GM23338 (cell line): ENCODE measurements around the gene RASGRP4. TPM values are rescaled to one million over a fixed set of nuclear protein-coding genes. Genes with fewer than 3 reads are reported as not detected.

Experiments
- ATAC-seq: fragments of 200-7000 bp; cut with Tn5 transposase; 3 replicates; pipeline ENCODE4 v1.9.1; 2020
- DNase-seq: peaks from one replicate; pipeline ENCODE4 v3.0.0-alpha.2; 2015; ENCODE audit warnings: low spot score
- H2AFZ ChIP-seq: fragments of 200-600 bp; sonication (generic); 2 replicates; pipeline ENCODE4 v1.8.0; 2016; ENCODE audit warnings: antibody characterized with exemption, mild to moderate bottlenecking, moderate library complexity
- H3F3A ChIP-seq: fragments of 200-600 bp; sonication (generic); replicated peaks from 2 replicates; pipeline ENCODE4 v1.8.0; 2017; ENCODE audit warnings: antibody characterized with exemption, mixed run types, low read depth
- H3K27ac ChIP-seq: fragments of 200-600 bp; sonication (generic); 2 replicates; pipeline ENCODE4 v1.6.1; 2016; ENCODE audit warnings: low read depth
- H3K27me3 ChIP-seq: fragments of 200-600 bp; sonication (generic); 2 replicates; pipeline ENCODE4 v1.8.0; 2016; ENCODE audit warnings: mild to moderate bottlenecking, mixed run types, moderate library complexity; ENCODE audit not compliant: insufficient read depth
- H3K36me3 ChIP-seq: fragments of 200-600 bp; sonication (generic); 2 replicates; pipeline ENCODE4 v1.8.0; 2016; ENCODE audit warnings: mild to moderate bottlenecking; ENCODE audit not compliant: insufficient read depth
- H3K4me1 ChIP-seq: fragments of 200-600 bp; sonication (generic); 2 replicates; pipeline ENCODE4 v1.8.0; 2016; ENCODE audit warnings: mild to moderate bottlenecking, moderate library complexity; ENCODE audit not compliant: insufficient read depth
- H3K4me2 ChIP-seq: fragments of 200-600 bp; sonication (generic); 2 replicates; pipeline ENCODE4 v1.7.1; 2017; ENCODE audit warnings: mixed run types
- H3K4me3 ChIP-seq: fragments of 200-600 bp; sonication (generic); 2 replicates; pipeline ENCODE4 v1.6.1; 2016; ENCODE audit warnings: mixed run types
- H3K79me2 ChIP-seq: fragments of 200-600 bp; sonication (generic); replicated peaks from 2 replicates; pipeline ENCODE4 v1.8.0; 2017; ENCODE audit warnings: mild to moderate bottlenecking; ENCODE audit not compliant: insufficient read depth
- H3K9me2 ChIP-seq: fragments of 200-600 bp; sonication (generic); 2 replicates; pipeline ENCODE4 v1.8.0; 2017; ENCODE audit not compliant: insufficient read depth
- H4K20me1 ChIP-seq: fragments of 200-600 bp; sonication (generic); replicated peaks from 2 replicates; pipeline ENCODE4 v1.8.0; 2017; ENCODE audit warnings: mild to moderate bottlenecking; ENCODE audit not compliant: insufficient read depth
- H3K27ac Mint-ChIP-seq: 2 replicates; pipeline ENCODE4 v1.8.0; 2020; ENCODE audit warnings: inconsistent platforms, mild to moderate bottlenecking, moderate library complexity, mixed read lengths
- H3K27me3 Mint-ChIP-seq: 3 replicates; pipeline ENCODE4 v1.8.0; 2022; ENCODE audit warnings: low read depth, mild to moderate bottlenecking, moderate library complexity, mixed read lengths, inconsistent platforms; ENCODE audit not compliant: insufficient read depth, poor library complexity
- H3K36me3 Mint-ChIP-seq: 3 replicates; pipeline ENCODE4 v1.8.0; 2021; ENCODE audit warnings: low read depth, mild to moderate bottlenecking, inconsistent platforms, moderate library complexity, mixed read lengths
- H3K4me1 Mint-ChIP-seq: 3 replicates; pipeline ENCODE4 v1.8.0; 2020; ENCODE audit warnings: mild to moderate bottlenecking, inconsistent platforms, mixed read lengths
- H3K4me3 Mint-ChIP-seq: 3 replicates; pipeline ENCODE4 v1.8.0; 2021; ENCODE audit warnings: moderate library complexity, mild to moderate bottlenecking, inconsistent platforms, mixed read lengths
- H3K9me3 Mint-ChIP-seq: 3 replicates; pipeline ENCODE4 v1.8.0; 2020; ENCODE audit warnings: moderate library complexity, mild to moderate bottlenecking, inconsistent platforms, mixed read lengths
- ZNF114 ChIP-seq: fragments of 250-450 bp; sonication (Bioruptor Pico); IDR thresholded peaks from 2 replicates; pipeline ENCODE4 v1.5.0; 2020; ENCODE audit warnings: mild to moderate bottlenecking, moderate library complexity
- ZNF331 ChIP-seq: fragments of 250-450 bp; sonication (Bioruptor Pico); IDR thresholded peaks from 2 replicates; pipeline ENCODE4 v1.5.0; 2020; ENCODE audit warnings: low read depth, mild to moderate bottlenecking, moderate library complexity
- ZNF462 ChIP-seq: fragments of 250-450 bp; sonication (Bioruptor Pico); IDR thresholded peaks from 2 replicates; pipeline ENCODE4 v1.5.0; 2020; ENCODE audit warnings: mild to moderate bottlenecking, moderate library complexity
- polyA plus RNA-seq: library from polyadenylated mRNA; unstranded; fragments of >200 nt; fragmentation: Nextera tagmentation; extraction: Ambion mirVana; gene quantifications from 2 replicates; pipeline ENCODE4 v1.2.1, GENCODE V29; 2016
- total RNA-seq: library from RNA; depleted of rRNA; stranded (reverse); fragments of >200 nt; shearing (Covaris generic); gene quantifications from 2 replicates; pipeline ENCODE4 v1.2.3, GENCODE V29; 2014
- TF ChIP-seq, protein P1 (sequence below): IDR thresholded peaks from 2 replicates; pipeline ENCODE4 v1.6.1; 2016; ENCODE audit warnings: antibody characterized with exemption

The RASGRP4 gene
- total and polyA plus RNA-seq, 2 experiments from 2014 or later: 1.6 to 3.6 TPM

GRCh38 chr19:38404858-38405257, 21.2 kb downstream of the RASGRP4 start:
- TF ChIP-seq ZNF331 (no peak), ZNF114 (CRISPR knock-in tag) (no peak), ZNF462 (no peak)
- TF ChIP-seq, protein P1, sequence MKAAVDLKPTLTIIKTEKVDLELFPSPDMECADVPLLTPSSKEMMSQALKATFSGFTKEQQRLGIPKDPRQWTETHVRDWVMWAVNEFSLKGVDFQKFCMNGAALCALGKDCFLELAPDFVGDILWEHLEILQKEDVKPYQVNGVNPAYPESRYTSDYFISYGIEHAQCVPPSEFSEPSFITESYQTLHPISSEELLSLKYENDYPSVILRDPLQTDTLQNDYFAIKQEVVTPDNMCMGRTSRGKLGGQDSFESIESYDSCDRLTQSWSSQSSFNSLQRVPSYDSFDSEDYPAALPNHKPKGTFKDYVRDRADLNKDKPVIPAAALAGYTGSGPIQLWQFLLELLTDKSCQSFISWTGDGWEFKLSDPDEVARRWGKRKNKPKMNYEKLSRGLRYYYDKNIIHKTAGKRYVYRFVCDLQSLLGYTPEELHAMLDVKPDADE: no peak
- no peaks in the 10 kb centered on the region for H3K79me2 ChIP-seq
- H3K4me2 ChIP-seq: no peak overlapping the region
- Mint-ChIP-seq H3K9me3 (no peaks in the 10 kb centered on the region; the same call in 2 of the 3 replicates), H3K4me1 (no peaks in the 10 kb centered on the region; the same call in 2 of the 3 replicates), H3K4me3 (peak overlapping the region; percentile 75; the same call in 2 of the 3 replicates), H3K27ac (no peak overlapping the region), H3K36me3 (peaks cover 3% of the 10 kb centered on the region; the same call in 1 of the 3 replicates), H3K27me3 (peaks cover 25% of the 10 kb centered on the region)
- no peak overlapping the region for H3K4me3 ChIP-seq
- no peak overlapping the region for H2AFZ ChIP-seq
- peaks cover 28% of the 10 kb centered on the region for H3K27me3 ChIP-seq
- H3F3A ChIP-seq: no peaks in the 10 kb centered on the region
- DNase-seq (no peak), ATAC-seq (no peak)
- no peaks in the 10 kb centered on the region; the same call in 1 of the 2 replicates for H4K20me1 ChIP-seq
- H3K9me2 ChIP-seq: no peaks in the 10 kb centered on the region
- no peaks in the 10 kb centered on the region for H3K4me1 ChIP-seq
- no peaks in the 10 kb centered on the region for H3K36me3 ChIP-seq
- H3K27ac ChIP-seq: no peak overlapping the region
